ENCODE measurements around the gene TBC1D1.

Gene TBC1D1

GRCh38 chr4:37872310-37872988, 18.4 kb upstream of the TBC1D1 start:
- Histone ChIP-seq H3K79me2 (ENCODE audit: insufficient read depth, low read length) (no peaks in the 10 kb centered on the region), H3K4me2 (ENCODE audit: low read length) (no peak overlapping the region), H3K4me3 (ENCODE audit: low read depth, low read length, poor library complexity, severe bottlenecking) (no peak overlapping the region), H3K4me1 (ENCODE audit: insufficient read depth, low read length, severe bottlenecking) (no peaks in the 10 kb centered on the region), H4K20me1 (ENCODE audit: insufficient read depth, low read length) (no peaks in the 10 kb centered on the region), H3K27me3 (ENCODE audit: insufficient read depth, low read length) (no peaks in the 10 kb centered on the region), H3F3A (ENCODE audit: insufficient read depth, low read length) (no peaks in the 10 kb centered on the region), H2AFZ (ENCODE audit: low read length) (no peak overlapping the region), H3K9me3 (ENCODE audit: low read length) (no peaks in the 10 kb centered on the region), H3K27ac (ENCODE audit: low read depth, low read length, poor library complexity, severe bottlenecking) (no peak overlapping the region), H3K9me2 (ENCODE audit: low read depth, low read length) (no peaks in the 10 kb centered on the region), H3K9ac (ENCODE audit: low read length) (no peak overlapping the region), H3K36me3 (ENCODE audit: insufficient read depth, low read length) (peaks cover 6% of the 10 kb centered on the region)
- TF ChIP-seq, protein P1, sequence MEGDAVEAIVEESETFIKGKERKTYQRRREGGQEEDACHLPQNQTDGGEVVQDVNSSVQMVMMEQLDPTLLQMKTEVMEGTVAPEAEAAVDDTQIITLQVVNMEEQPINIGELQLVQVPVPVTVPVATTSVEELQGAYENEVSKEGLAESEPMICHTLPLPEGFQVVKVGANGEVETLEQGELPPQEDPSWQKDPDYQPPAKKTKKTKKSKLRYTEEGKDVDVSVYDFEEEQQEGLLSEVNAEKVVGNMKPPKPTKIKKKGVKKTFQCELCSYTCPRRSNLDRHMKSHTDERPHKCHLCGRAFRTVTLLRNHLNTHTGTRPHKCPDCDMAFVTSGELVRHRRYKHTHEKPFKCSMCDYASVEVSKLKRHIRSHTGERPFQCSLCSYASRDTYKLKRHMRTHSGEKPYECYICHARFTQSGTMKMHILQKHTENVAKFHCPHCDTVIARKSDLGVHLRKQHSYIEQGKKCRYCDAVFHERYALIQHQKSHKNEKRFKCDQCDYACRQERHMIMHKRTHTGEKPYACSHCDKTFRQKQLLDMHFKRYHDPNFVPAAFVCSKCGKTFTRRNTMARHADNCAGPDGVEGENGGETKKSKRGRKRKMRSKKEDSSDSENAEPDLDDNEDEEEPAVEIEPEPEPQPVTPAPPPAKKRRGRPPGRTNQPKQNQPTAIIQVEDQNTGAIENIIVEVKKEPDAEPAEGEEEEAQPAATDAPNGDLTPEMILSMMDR (IDR thresholded peaks at IDR 0.05; ENCODE audit: low read length): no peak
- TF ChIP-seq EZH2 (IDR thresholded peaks at IDR 0.05; ENCODE audit: borderline replicate concordance, low read length): no peak

- no peak overlapping the region for H2AFZ ChIP-seq (ENCODE audit: low read length)
- H3K9me3 ChIP-seq (ENCODE audit: low read length): no peaks in the 10 kb centered on the region
- H3K4me3 ChIP-seq (ENCODE audit: low read depth, low read length, poor library complexity, severe bottlenecking): no peak overlapping the region
- TF ChIP-seq EZH2 (IDR thresholded peaks at IDR 0.05; ENCODE audit: borderline replicate concordance, low read length): no peak
- TF ChIP-seq, protein P1 (IDR thresholded peaks at IDR 0.05; ENCODE audit: low read length): no peak
- H4K20me1 ChIP-seq (ENCODE audit: insufficient read depth, low read length): no peaks in the 10 kb centered on the region
- H3K9ac ChIP-seq (ENCODE audit: low read length): no peak overlapping the region
- no peaks in the 10 kb centered on the region for H3K9me2 ChIP-seq (ENCODE audit: low read depth, low read length)
- H3K4me2 ChIP-seq (ENCODE audit: low read length): no peak overlapping the region
- no peaks in the 10 kb centered on the region for H3K27me3 ChIP-seq (ENCODE audit: insufficient read depth, low read length)
- H3F3A ChIP-seq (ENCODE audit: insufficient read depth, low read length): no peaks in the 10 kb centered on the region
- no peaks in the 10 kb centered on the region for H3K4me1 ChIP-seq (ENCODE audit: insufficient read depth, low read length, severe bottlenecking)
- no peaks in the 10 kb centered on the region for H3K79me2 ChIP-seq (ENCODE audit: insufficient read depth, low read length)
- H3K36me3 ChIP-seq (ENCODE audit: insufficient read depth, low read length): no peaks in the 10 kb centered on the region
- no peak overlapping the region for H3K27ac ChIP-seq (ENCODE audit: low read depth, low read length, poor library complexity, severe bottlenecking)
Measured at GRCh38 chr4:37873386-37873785, 17.5 kb upstream of the TBC1D1 start.

- no peaks in the 10 kb centered on the region for H3K27me3 ChIP-seq (ENCODE audit: insufficient read depth, low read length)
- TF ChIP-seq EZH2 (IDR thresholded peaks at IDR 0.05; ENCODE audit: borderline replicate concordance, low read length): no peak
- TF ChIP-seq, protein P1 (IDR thresholded peaks at IDR 0.05; ENCODE audit: low read length): no peak
- H3K9me3 ChIP-seq (ENCODE audit: low read length): no peaks in the 10 kb centered on the region
- no peak overlapping the region for H2AFZ ChIP-seq (ENCODE audit: low read length)
- H3K4me1 ChIP-seq (ENCODE audit: insufficient read depth, low read length, severe bottlenecking): peaks cover 6% of the 10 kb centered on the region
- H3K4me2 ChIP-seq (ENCODE audit: low read length): no peak overlapping the region
- H3F3A ChIP-seq (ENCODE audit: insufficient read depth, low read length): no peaks in the 10 kb centered on the region
- no peak overlapping the region for H3K27ac ChIP-seq (ENCODE audit: low read depth, low read length, poor library complexity, severe bottlenecking)
- H3K36me3 ChIP-seq (ENCODE audit: insufficient read depth, low read length): no peaks in the 10 kb centered on the region
- H3K4me3 ChIP-seq (ENCODE audit: low read depth, low read length, poor library complexity, severe bottlenecking): no peak overlapping the region
- H3K9ac ChIP-seq (ENCODE audit: low read length): no peak overlapping the region
- H3K9me2 ChIP-seq (ENCODE audit: low read depth, low read length): no peaks in the 10 kb centered on the region
- H4K20me1 ChIP-seq (ENCODE audit: insufficient read depth, low read length): no peaks in the 10 kb centered on the region
- no peaks in the 10 kb centered on the region for H3K79me2 ChIP-seq (ENCODE audit: insufficient read depth, low read length)
Measured at GRCh38 chr4:37876156-37876555, 14.7 kb upstream of the TBC1D1 start.
